Effector memory CD4-positive, alpha-beta T cell (primary cell): ENCODE data around the gene B4GALT5.
"Not testable (repeated sequence)": the region's sequence is repeated elsewhere in the genome, so short reads cannot be mapped to it uniquely, and the experiment has no call there.

Experiments used
- DNase-seq, 3 donors: peaks; one replicate each; pipeline ENCODE4 v3.0.0-alpha.2; 2020
- H3K27ac ChIP-seq: 2 replicates; pipeline ENCODE4 v1.7.0; 2013; ENCODE audit warnings: mild to moderate bottlenecking, low read length, moderate library complexity; ENCODE audit not compliant: insufficient read depth, poor library complexity, severe bottlenecking
- H3K27me3 ChIP-seq: replicated peaks from 2 replicates; pipeline ENCODE4 v1.7.0; 2013; ENCODE audit warnings: mild to moderate bottlenecking, low read length; ENCODE audit not compliant: insufficient read depth, control insufficient read depth, poor library complexity, severe bottlenecking
- H3K36me3 ChIP-seq: 2 replicates; pipeline ENCODE4 v1.7.0; 2013; ENCODE audit warnings: mild to moderate bottlenecking, low read length, moderate library complexity; ENCODE audit not compliant: control insufficient read depth, insufficient read depth
- H3K4me1 ChIP-seq: 2 replicates; pipeline ENCODE4 v1.7.0; 2013; ENCODE audit warnings: low read length, mild to moderate bottlenecking; ENCODE audit not compliant: control insufficient read depth, insufficient read depth, poor library complexity, severe bottlenecking
- H3K4me3 ChIP-seq: 2 replicates; pipeline ENCODE4 v1.7.0; 2013; ENCODE audit warnings: low read length, low read depth, mild to moderate bottlenecking; ENCODE audit not compliant: insufficient read depth, poor library complexity, severe bottlenecking
- H3K9me3 ChIP-seq: 2 replicates; pipeline ENCODE4 v1.7.0; 2013; ENCODE audit warnings: mild to moderate bottlenecking, low read length, moderate library complexity; ENCODE audit not compliant: control insufficient read depth

Gene B4GALT5

GRCh38 chr20:49737260-49737659 lies 23.6 kb upstream of the B4GALT5 start:
- Histone ChIP-seq H3K36me3 (no peaks in the 10 kb centered on the region), H3K4me3 (no peak overlapping the region), H3K9me3 (no peaks in the 10 kb centered on the region), H3K27me3 (no peaks in the 10 kb centered on the region), H3K27ac (no peak overlapping the region), H3K4me1 (no peaks in the 10 kb centered on the region)
- no peak for DNase-seq

- DNase-seq = no peak
These were observed 16.1 kb upstream of the B4GALT5 start for GRCh38 chr20:49729780-49730179.

GRCh38 chr20:49727894-49728885 lies 14.5 kb upstream of the B4GALT5 start:
- H3K9me3 ChIP-seq = no peaks in the 10 kb centered on the region
- no peaks in the 10 kb centered on the region for H3K36me3 ChIP-seq
- H3K27ac ChIP-seq = no peak overlapping the region
- H3K27me3 ChIP-seq = no peaks in the 10 kb centered on the region
- DNase-seq = no peak
- H3K4me3 ChIP-seq = no peak overlapping the region
- peaks cover 13% of the 10 kb centered on the region for H3K4me1 ChIP-seq

More at GRCh38 chr20:49729780-49730179, 16.1 kb upstream of the B4GALT5 start:
- H3K4me3 ChIP-seq = no peak overlapping the region
- H3K27me3 ChIP-seq = no peaks in the 10 kb centered on the region
- H3K27ac ChIP-seq = no peak overlapping the region
- H3K36me3 ChIP-seq = no peaks in the 10 kb centered on the region
- no peaks in the 10 kb centered on the region for H3K9me3 ChIP-seq
- H3K4me1 ChIP-seq = peaks cover 11% of the 10 kb centered on the region

GRCh38 chr20:49727478-49727877 lies 13.8 kb upstream of the B4GALT5 start:
- Histone ChIP-seq H3K27ac (no peak overlapping the region), H3K4me1 (peaks cover 13% of the 10 kb centered on the region), H3K9me3 (no peaks in the 10 kb centered on the region)

GRCh38 chr20:49725694-49726093 lies 12.0 kb upstream of the B4GALT5 start:
- DNase-seq = no peak
- no peak overlapping the region for H3K4me3 ChIP-seq
- no peaks in the 10 kb centered on the region for H3K27me3 ChIP-seq
- no peaks in the 10 kb centered on the region for H3K9me3 ChIP-seq
- H3K4me1 ChIP-seq = peaks cover 13% of the 10 kb centered on the region
- H3K36me3 ChIP-seq = no peaks in the 10 kb centered on the region
- no peak overlapping the region for H3K27ac ChIP-seq

More at GRCh38 chr20:49727478-49727877, 13.8 kb upstream of the B4GALT5 start:
- no peaks in the 10 kb centered on the region for H3K27me3 ChIP-seq
- no peak for DNase-seq
- no peak overlapping the region for H3K4me3 ChIP-seq
- H3K36me3 ChIP-seq = no peaks in the 10 kb centered on the region

GRCh38 chr20:49725224-49725606 lies 11.5 kb upstream of the B4GALT5 start:
- H3K36me3 ChIP-seq, H3K27ac ChIP-seq, H3K4me3 ChIP-seq, H3K27me3 ChIP-seq, DNase-seq, H3K9me3 ChIP-seq: not testable (repeated sequence)
- peaks cover 13% of the 10 kb centered on the region for H3K4me1 ChIP-seq

- Histone ChIP-seq H3K27me3 (no peaks in the 10 kb centered on the region), H3K36me3 (no peaks in the 10 kb centered on the region), H3K4me3 (no peak overlapping the region), H3K9me3 (no peaks in the 10 kb centered on the region), H3K27ac (no peak overlapping the region), H3K4me1 (peaks cover 13% of the 10 kb centered on the region)
- DNase-seq = no peak
These were observed 10.9 kb upstream of the B4GALT5 start for GRCh38 chr20:49724408-49725223.

- H3K27ac ChIP-seq, H3K36me3 ChIP-seq, H3K27me3 ChIP-seq, DNase-seq, H3K4me3 ChIP-seq, H3K9me3 ChIP-seq: not testable (repeated sequence)
- peaks cover 13% of the 10 kb centered on the region for H3K4me1 ChIP-seq
These were observed 10.1 kb upstream of the B4GALT5 start for GRCh38 chr20:49723758-49724157.

GRCh38 chr20:49721326-49721725 lies 7.6 kb upstream of the B4GALT5 start:
- H3K4me3 ChIP-seq, H3K27me3 ChIP-seq, DNase-seq, H3K36me3 ChIP-seq, H3K27ac ChIP-seq, H3K9me3 ChIP-seq: not testable (repeated sequence)
- peaks cover 13% of the 10 kb centered on the region for H3K4me1 ChIP-seq

- Histone ChIP-seq H3K4me1 (peaks cover 11% of the 10 kb centered on the region), H3K36me3 (no peaks in the 10 kb centered on the region), H3K9me3 (no peaks in the 10 kb centered on the region), H3K4me3 (no peak overlapping the region), H3K27ac (no peak overlapping the region), H3K27me3 (no peaks in the 10 kb centered on the region)
- no peak for DNase-seq
These were observed 1.8 kb upstream of the B4GALT5 start for GRCh38 chr20:49715466-49715865.
